ENCODE measurements around the gene RAP2A.

RAP2A gene

DNA sequence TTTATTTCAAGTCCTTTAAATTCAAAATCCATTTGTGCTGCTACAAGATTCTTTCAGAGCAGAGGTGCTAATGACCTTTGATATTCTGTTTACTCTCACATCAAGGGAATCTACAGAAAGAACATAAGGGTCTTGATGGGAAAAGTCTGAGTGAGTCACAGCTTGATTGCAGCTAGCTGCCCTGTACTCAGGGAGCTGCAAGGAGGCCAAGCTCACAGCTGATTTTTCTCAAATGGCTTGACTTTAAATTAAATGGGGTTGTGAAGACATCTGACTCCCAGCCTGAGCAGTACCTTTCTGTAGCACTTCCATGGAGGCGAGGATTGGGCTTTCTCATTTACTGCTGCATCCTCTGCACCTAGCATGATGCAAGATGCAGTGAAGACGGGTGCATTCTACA is 62.5 kb downstream of the RAP2A start:
- no peak for DNase-seq

DNA sequence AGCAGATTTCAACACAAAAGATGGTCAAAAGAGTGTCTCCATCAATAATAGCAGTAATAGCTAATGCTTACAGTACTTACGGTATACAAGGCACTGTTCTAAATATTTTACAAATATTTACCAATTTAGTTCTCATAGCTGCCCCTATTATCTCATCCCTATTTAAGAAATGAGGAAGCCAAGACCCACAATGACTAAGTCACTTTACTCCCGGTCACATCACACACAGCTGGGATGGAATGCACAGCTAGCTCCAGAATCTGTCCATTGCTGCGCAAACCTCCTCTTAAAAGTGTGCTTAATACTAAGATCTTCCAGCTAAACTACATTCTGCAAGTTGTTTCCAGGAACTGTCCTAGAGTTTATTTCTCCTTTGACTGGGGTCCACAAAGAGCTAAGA is 63.4 kb downstream of the RAP2A start:
- no peak for DNase-seq

DNA sequence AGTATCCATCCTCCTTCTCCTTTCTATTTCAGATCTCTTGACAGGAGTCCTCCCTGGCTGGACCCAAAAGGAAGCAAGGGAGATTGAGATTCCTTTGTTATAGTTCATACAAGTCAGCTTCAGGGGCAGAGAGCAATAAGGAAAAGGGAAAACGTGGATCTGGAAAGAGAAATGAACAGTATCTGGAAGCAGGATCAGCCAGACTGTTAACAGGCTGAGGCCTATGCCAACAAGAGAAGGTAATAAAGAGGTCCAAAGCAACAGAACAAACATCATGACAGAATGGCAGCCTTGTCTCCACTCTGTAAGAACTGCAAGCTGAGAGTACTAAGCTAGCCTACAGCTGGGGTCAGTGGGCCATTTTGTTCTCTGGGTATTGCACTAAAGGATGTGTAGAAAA is 64.5 kb downstream of the RAP2A start:
- DNase-seq, result no peak

DNA sequence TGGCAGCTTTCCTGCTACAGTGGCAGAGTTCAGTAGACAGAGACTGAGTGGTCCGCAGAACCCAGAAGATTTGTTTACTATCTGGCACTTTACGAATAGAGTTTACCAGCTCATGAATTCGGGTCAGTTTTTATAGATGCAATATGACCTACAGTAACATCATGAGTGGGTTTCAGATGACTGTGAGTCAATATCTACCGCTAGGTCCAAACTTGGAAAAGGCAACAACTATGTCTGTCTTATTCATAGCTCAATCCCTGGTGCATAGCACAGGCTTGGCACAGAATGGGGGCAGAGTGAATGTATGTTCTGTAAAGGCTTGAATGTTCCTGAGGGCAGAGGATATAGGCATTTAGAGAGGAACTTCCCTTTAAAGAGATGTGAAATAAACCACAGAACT is 65.2 kb downstream of the RAP2A start:
- DNase-seq, result no peak

DNA sequence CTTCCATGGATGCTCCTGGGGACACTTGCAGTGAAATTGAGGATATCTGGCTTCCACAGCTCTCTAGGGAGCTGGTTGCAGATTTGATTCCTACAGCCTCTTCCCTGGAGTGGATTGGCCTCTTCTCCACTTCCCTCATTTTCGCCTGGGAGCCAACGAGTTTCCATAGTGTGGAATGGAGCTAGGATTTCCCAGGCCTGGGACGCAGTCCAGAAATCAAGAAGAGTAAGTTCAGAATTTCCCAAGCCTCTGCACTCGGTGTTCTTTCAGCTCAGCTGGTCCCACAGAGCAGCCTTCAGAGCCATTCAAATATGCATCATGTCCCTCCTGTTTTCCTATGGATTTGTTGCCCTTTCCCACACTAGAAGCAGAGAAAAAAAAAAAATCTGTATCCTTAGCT is 68.2 kb downstream of the RAP2A start:
- no peak for DNase-seq

DNA sequence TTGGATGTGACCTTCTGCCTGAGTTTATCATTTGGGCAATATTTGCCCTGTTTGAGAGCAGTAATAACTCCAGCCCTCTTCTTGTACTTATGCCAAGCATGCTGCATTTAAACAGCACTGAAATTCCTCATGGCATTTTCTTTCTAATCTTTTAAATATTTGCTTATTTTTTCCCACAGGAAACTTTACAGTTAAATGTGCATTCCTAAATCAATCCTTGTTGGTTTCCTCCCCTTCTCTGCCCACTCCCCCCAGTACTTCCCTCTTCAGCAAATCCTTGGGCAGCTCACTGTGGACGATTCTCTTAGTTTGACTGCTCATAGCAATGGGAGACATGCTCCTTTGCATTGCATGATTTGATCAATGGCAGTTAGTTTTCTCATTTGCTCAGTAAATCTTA is 68.7 kb downstream of the RAP2A start:
- DNase-seq, result no peak

DNA sequence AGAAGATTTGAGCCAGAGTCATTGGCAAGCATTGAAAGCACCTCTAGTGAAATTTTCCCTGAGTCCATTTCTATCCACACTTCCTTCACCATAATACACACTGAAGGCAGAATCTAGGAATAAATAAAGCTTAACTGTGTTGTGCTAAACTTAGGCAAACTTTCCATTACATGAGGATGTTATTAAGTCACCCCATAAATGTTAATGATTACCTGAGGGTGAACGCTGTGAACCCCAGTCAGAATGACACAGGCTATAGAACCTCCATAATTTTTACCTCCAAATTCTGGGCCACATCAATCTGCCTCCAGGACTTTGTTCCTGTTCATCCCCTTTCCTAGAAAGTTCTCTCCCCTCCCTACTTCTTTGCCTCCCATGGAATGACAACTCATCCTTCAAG is 71.0 kb downstream of the RAP2A start:
- no peak for DNase-seq

DNA sequence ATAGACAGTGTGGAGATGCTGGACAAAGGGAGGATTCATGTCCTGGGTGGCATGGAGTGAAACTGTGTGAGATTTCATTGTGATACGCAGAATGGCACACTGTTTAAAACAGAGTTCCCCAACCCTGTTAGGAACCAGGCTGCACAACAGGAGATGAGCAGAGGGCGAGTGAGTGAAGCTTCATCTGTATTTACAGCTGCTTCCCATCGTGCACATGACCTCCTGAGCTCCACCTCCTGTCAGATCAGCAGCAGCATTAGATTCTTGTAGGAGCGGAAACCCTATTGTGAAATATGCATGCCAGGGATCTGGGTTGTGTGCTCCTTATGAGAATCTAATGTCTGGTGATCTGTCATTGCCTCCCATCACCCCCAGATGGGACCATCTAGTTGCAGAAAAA is 72.5 kb downstream of the RAP2A start:
- DNase-seq, result no peak

DNA sequence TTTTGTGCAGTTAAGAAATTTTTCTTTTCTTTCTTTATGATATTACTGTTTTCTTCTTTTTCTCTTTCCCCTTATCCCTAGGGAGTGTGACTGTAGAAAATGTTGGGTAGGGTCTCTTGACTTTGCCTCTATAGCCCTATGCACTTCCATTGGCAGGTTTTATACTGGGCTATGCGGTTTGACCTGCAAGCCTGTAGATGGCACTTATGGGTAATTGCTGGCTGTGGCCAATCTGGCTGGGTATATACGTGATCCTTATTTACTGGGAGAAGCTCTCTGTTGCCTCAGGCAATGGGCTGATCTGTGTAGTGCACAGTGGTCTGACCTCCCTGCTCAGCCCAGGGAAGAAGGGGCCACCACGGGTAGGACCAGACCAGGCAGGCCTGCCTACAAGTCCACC is 78.8 kb downstream of the RAP2A start:
- DNase-seq, result no peak

DNA sequence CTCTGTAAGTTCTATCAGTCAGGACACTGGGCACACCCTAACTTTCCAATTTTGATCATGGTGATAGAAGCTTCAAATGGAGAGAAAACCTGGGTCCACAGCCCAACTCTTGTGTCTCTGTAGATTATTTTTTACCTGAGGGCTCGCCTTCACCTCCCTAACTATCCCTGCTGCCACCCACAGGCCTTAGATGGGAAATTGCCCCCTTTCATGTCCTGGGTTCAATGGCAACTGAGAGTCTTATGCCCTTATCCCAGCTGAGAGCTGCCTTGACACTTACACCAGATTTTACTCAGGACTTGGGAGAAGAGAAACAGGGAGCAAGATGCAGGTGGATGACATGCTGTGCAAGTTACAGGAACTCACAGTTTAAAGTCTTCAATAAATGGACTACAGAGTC is 81.7 kb downstream of the RAP2A start:
- DNase-seq, result no peak

DNA sequence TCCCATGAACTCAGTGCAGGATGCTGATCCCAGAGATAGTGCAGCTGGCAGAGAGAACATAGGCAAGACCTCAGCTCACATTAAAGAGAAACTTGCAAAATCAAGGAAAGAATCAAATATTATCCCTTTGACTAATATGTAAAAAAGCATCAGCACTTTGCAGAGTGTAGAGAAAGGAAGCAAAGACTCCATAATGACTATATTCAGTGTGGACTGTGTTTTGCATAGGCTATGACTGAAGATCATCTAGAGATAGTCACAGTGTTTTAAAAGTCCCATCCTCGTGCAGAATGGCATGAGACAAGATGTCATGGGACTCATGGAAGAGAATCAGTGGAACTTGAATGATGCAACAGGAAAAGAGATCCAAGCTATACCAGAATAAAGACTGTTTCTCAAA is 84.0 kb downstream of the RAP2A start:
- DNase-seq, result no peak

Data from NCI-H526 treated with DMSO at 0.1 percent for 48 hours (cell line).